ENCODE data around the gene TEK. TPM values are rescaled to one million over a fixed set of nuclear protein-coding genes. Genes with fewer than 3 reads are reported as not detected.
A peak's percentile ranks its signal among the peaks of the same experiment; 100 is the strongest.

The TEK gene
- total and polyA plus RNA-seq, 2 experiments from 2014 or later: 1.9 to 9.4 TPM

GRCh38 chr9:27276193-27277030 lies 167.4 kb downstream of the TEK start:
- Mint-ChIP-seq H3K27ac (no peak overlapping the region), H3K4me1 (peaks cover 20% of the 10 kb centered on the region), H3K4me3 (no peak overlapping the region), H3K27me3 (ENCODE audit: insufficient read depth, low read depth, poor library complexity) (no peaks in the 10 kb centered on the region), H3K36me3 (ENCODE audit: low read depth) (no peaks in the 10 kb centered on the region), H3K9me3 (no peaks in the 10 kb centered on the region)
- H3K27me3 ChIP-seq (ENCODE audit: insufficient read depth): no peaks in the 10 kb centered on the region
- H3K4me2 ChIP-seq: no peak overlapping the region
- no peaks in the 10 kb centered on the region for H4K20me1 ChIP-seq (replicated peaks; ENCODE audit: insufficient read depth)
- H3K9me2 ChIP-seq (ENCODE audit: insufficient read depth): no peaks in the 10 kb centered on the region
- no peaks in the 10 kb centered on the region for H3K79me2 ChIP-seq (replicated peaks; ENCODE audit: insufficient read depth)
- ATAC-seq: peak; percentile 52
- no peaks in the 10 kb centered on the region for H3K4me1 ChIP-seq (ENCODE audit: insufficient read depth)
- H3K36me3 ChIP-seq (ENCODE audit: insufficient read depth): no peaks in the 10 kb centered on the region
- H3K4me3 ChIP-seq: no peak overlapping the region
- TF ChIP-seq CREB1 (CRISPR knock-in tag; IDR thresholded peaks at IDR 0.05; ENCODE audit: low read depth): no peak
- TF ChIP-seq ZNF462 (CRISPR knock-in tag; IDR thresholded peaks at IDR 0.05): no peak
- TF ChIP-seq ZNF114 (CRISPR knock-in tag; IDR thresholded peaks at IDR 0.05): no peak
- TF ChIP-seq CTCF (conservative IDR thresholded peaks at IDR 0.05; ENCODE audit: low read depth in 2 of 2): peak; percentile 76 to 90
- H2AFZ ChIP-seq: no peak overlapping the region
- no peak overlapping the region for H3K27ac ChIP-seq (ENCODE audit: low read depth)
- H3F3A ChIP-seq (replicated peaks; ENCODE audit: low read depth): no peaks in the 10 kb centered on the region
- DNase-seq (ENCODE audit: low spot score): peak; percentile 81

All from GM23338 (cell line).